ENCODE data around the gene GALT. TPM values are rescaled to one million over a fixed set of nuclear protein-coding genes. Genes with fewer than 3 reads are reported as not detected.
"Not testable (repeated sequence)": the region's sequence is repeated elsewhere in the genome, so short reads cannot be mapped to it uniquely, and the experiment has no call there.

Gene GALT
- total RNA-seq, 1 donor, result 36.7 TPM

- H3K4me3 ChIP-seq (ENCODE audit: low read depth, low read length), result no peak overlapping the region
- no peak for DNase-seq (ENCODE audit: low read depth)
- TF ChIP-seq CTCF (IDR thresholded peaks at IDR 0.05; ENCODE audit: insufficient read depth, low read depth, low read length), result no peak
Observed at GRCh38 chr9:34634551-34635248, 11.8 kb upstream of the GALT start.

- TF ChIP-seq CTCF (IDR thresholded peaks at IDR 0.05; ENCODE audit: insufficient read depth, low read depth, low read length), result no peak
- no peak for DNase-seq (ENCODE audit: low read depth)
- no peak overlapping the region for H3K4me3 ChIP-seq (ENCODE audit: low read depth, low read length)
Observed at GRCh38 chr9:34635556-34635955, 10.9 kb upstream of the GALT start.

- peak overlapping the region; percentile 71 for H3K4me3 ChIP-seq (ENCODE audit: low read depth, low read length)
- DNase-seq (ENCODE audit: low read depth), result no peak
- TF ChIP-seq CTCF (IDR thresholded peaks at IDR 0.05; ENCODE audit: insufficient read depth, low read depth, low read length), result no peak
Observed at GRCh38 chr9:34636791-34637355, 9.6 kb upstream of the GALT start.

GRCh38 chr9:34637356-34638137, 8.9 kb upstream of the GALT start, which contains the start of gene SIGMAR1:
Gene SIGMAR1, minus strand, starts transcription at chr9:34637787. Its CDS starts 90 bp downstream, at chr9:34637697.
- no peak for TF ChIP-seq CTCF (IDR thresholded peaks at IDR 0.05; ENCODE audit: insufficient read depth, low read depth, low read length)
- DNase-seq (ENCODE audit: low read depth), result peak; percentile 91
- peak within 1 kb of the TSS; percentile 71 for H3K4me3 ChIP-seq (ENCODE audit: low read depth, low read length)

GRCh38 chr9:34638138-34638445, 8.4 kb upstream of the GALT start:
- peak overlapping the region; percentile 71 for H3K4me3 ChIP-seq (ENCODE audit: low read depth, low read length)
- DNase-seq (ENCODE audit: low read depth), result no peak
- TF ChIP-seq CTCF (IDR thresholded peaks at IDR 0.05; ENCODE audit: insufficient read depth, low read depth, low read length), result no peak

GRCh38 chr9:34639322-34639721, 7.2 kb upstream of the GALT start:
- not testable (repeated sequence) for DNase-seq (ENCODE audit: low read depth); H3K4me3 ChIP-seq (ENCODE audit: low read depth, low read length)

- no peak overlapping the region for H3K4me3 ChIP-seq (ENCODE audit: low read depth, low read length)
- no peak for DNase-seq (ENCODE audit: low read depth)
- TF ChIP-seq CTCF (IDR thresholded peaks at IDR 0.05; ENCODE audit: insufficient read depth, low read depth, low read length), result no peak
Observed at GRCh38 chr9:34642679-34643078, 3.8 kb upstream of the GALT start.
